DMS 273 treated with DMSO at 0.1 percent for 48 hours (cell line): Measurements from ENCODE around the gene SP5.
"Not testable (repeated sequence)": the region's sequence is repeated elsewhere in the genome, so short reads cannot be mapped to it uniquely, and the experiment has no call there.

Experiments
- DNase-seq: peaks from one replicate; lab custom pipeline; 2025; lab: John Stamatoyannopoulos, UW

Gene SP5

GRCh38 chr2:170711196-170711773, 3.9 kb upstream of the SP5 start:
- no peak for DNase-seq

- peak; percentile 28 for DNase-seq
Measured at GRCh38 chr2:170711774-170712652, 3.1 kb upstream of the SP5 start.

GRCh38 chr2:170712653-170713542, 2.2 kb upstream of the SP5 start:
- DNase-seq, result no peak

GRCh38 chr2:170713543-170714380, 1.4 kb upstream of the SP5 start:
- DNase-seq, result no peak

GRCh38 chr2:170714381-170715061, 616 bp upstream of the SP5 start:
- no peak for DNase-seq

- no peak for DNase-seq
Measured at GRCh38 chr2:170715932-170716777, 1.0 kb downstream of the SP5 start.

- no peak for DNase-seq
Measured at GRCh38 chr2:170716851-170717598, 1.9 kb downstream of the SP5 start.

- no peak for DNase-seq
Measured at GRCh38 chr2:170717599-170717963, 2.4 kb downstream of the SP5 start.

- no peak for DNase-seq
Measured at GRCh38 chr2:170717991-170718589, 3.0 kb downstream of the SP5 start.

GRCh38 chr2:170719810-170720209, 4.7 kb downstream of the SP5 start:
- no peak for DNase-seq

- DNase-seq, result no peak
Measured at GRCh38 chr2:170721678-170722077, 6.5 kb downstream of the SP5 start.

- no peak for DNase-seq
Measured at GRCh38 chr2:170722301-170722700, 7.2 kb downstream of the SP5 start.

GRCh38 chr2:170723446-170723958, 8.4 kb downstream of the SP5 start:
- DNase-seq, result no peak

GRCh38 chr2:170733798-170734600, 18.9 kb downstream of the SP5 start:
- no peak for DNase-seq

- not testable (repeated sequence) for DNase-seq
Measured at GRCh38 chr2:170734601-170735000, 19.5 kb downstream of the SP5 start.

GRCh38 chr2:170736628-170737027, 21.5 kb downstream of the SP5 start:
- no peak for DNase-seq

- DNase-seq, result no peak
Measured at GRCh38 chr2:170737406-170737805, 22.3 kb downstream of the SP5 start.

- no peak for DNase-seq
Measured at GRCh38 chr2:170737821-170738220, 22.7 kb downstream of the SP5 start.
